ENCODE results near the gene PLA2G7. TPM values are rescaled to one million over a fixed set of nuclear protein-coding genes. Genes with fewer than 3 reads are reported as not detected.
A peak's percentile ranks its signal among the peaks of the same experiment; 100 is the strongest.

PLA2G7 gene
- total RNA-seq, 1 experiment from 2014 or later = not detected

GRCh38 chr6:46688966-46689335 is 46.2 kb downstream of the PLA2G7 start:
- no peak for DNase-seq (ENCODE audit: low read depth)

- no peak for DNase-seq (ENCODE audit: low read depth)
Measured at GRCh38 chr6:46688117-46688965, 46.8 kb downstream of the PLA2G7 start.

GRCh38 chr6:46687619-46688097 is 47.5 kb downstream of the PLA2G7 start, which contains the start of gene TDRD6:
TDRD6 (plus strand) TSS chr6:46687885; CDS start chr6:46688129, 244 bp downstream.
- DNase-seq (ENCODE audit: low read depth) = no peak

GRCh38 chr6:46684771-46685170 is 50.4 kb downstream of the PLA2G7 start:
- peak; percentile 41 for DNase-seq (ENCODE audit: low read depth)

- no peak for DNase-seq (ENCODE audit: low read depth)
Measured at GRCh38 chr6:46677314-46677654, 57.9 kb downstream of the PLA2G7 start.

GRCh38 chr6:46676604-46677313 is 58.4 kb downstream of the PLA2G7 start:
- no peak for DNase-seq (ENCODE audit: low read depth)

GRCh38 chr6:46674410-46674809 is 60.8 kb downstream of the PLA2G7 start:
- no peak for DNase-seq (ENCODE audit: low read depth)

- no peak for DNase-seq (ENCODE audit: low read depth)
Measured at GRCh38 chr6:46667377-46667776, 67.8 kb downstream of the PLA2G7 start.

GRCh38 chr6:46661483-46661882 is 73.7 kb downstream of the PLA2G7 start:
- no peak for DNase-seq (ENCODE audit: low read depth)

GRCh38 chr6:46657642-46658041 is 77.5 kb downstream of the PLA2G7 start:
- DNase-seq (ENCODE audit: low read depth) = no peak

- peak; percentile 54 for DNase-seq (ENCODE audit: low read depth)
Measured at GRCh38 chr6:46655803-46656202, 79.4 kb downstream of the PLA2G7 start.

Other genes with a start within 250 kb of the PLA2G7 start
- gene RCAN2, start 243.9 kb downstream of the PLA2G7 start, total RNA-seq (2014; rRNA removed; shearing (Covaris generic)) = 1.6 and 2.0 TPM in 2 replicates
- gene CYP39A1, start 82.6 kb downstream of the PLA2G7 start, total RNA-seq (2014; rRNA removed; shearing (Covaris generic)) = 2.9 and 5.1 TPM in 2 replicates
- 2.8 and 7.5 TPM in 2 replicates for gene SLC25A27, start 82.4 kb downstream of the PLA2G7 start, total RNA-seq (2014; rRNA removed; shearing (Covaris generic))
- not detected in 2 replicates for gene TDRD6, start 47.5 kb downstream of the PLA2G7 start, total RNA-seq (2014; rRNA removed; shearing (Covaris generic))
- not detected in 2 replicates for gene ANKRD66, start 11.6 kb upstream of the PLA2G7 start, total RNA-seq (2014; rRNA removed; shearing (Covaris generic))
- gene MEP1A, start 58.0 kb upstream of the PLA2G7 start, total RNA-seq (2014; rRNA removed; shearing (Covaris generic)) = not detected in 2 replicates
- gene ADGRF5, start 186.6 kb upstream of the PLA2G7 start, total RNA-seq (2014; rRNA removed; shearing (Covaris generic)) = 0.11 TPM in 1 of 2 replicates, not detected in the other